Measurements from ENCODE around the gene PCDHB10.
"Not testable (repeated sequence)": the region's sequence is repeated elsewhere in the genome, so short reads cannot be mapped to it uniquely, and the experiment has no call there.

PCDHB10 gene

DNA sequence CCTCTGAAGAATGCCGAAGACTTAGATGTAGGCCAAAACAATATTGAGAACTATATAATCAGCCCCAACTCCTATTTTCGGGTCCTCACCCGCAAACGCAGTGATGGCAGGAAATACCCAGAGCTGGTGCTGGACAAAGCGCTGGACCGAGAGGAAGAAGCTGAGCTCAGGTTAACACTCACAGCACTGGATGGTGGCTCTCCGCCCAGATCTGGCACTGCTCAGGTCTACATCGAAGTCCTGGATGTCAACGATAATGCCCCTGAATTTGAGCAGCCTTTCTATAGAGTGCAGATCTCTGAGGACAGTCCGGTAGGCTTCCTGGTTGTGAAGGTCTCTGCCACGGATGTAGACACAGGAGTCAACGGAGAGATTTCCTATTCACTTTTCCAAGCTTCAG, 22.4 kb downstream of the PCDHB10 start:
- not testable (repeated sequence) for H3K4me3 ChIP-seq; H3K9me3 ChIP-seq (ENCODE audit: low read depth, low read length); H3K27ac ChIP-seq; H3K9ac ChIP-seq (ENCODE audit: insufficient read length); H3K36me3 ChIP-seq (ENCODE audit: insufficient read depth, low read length); DNase-seq (ENCODE audit: low read depth, low spot score)

DNA sequence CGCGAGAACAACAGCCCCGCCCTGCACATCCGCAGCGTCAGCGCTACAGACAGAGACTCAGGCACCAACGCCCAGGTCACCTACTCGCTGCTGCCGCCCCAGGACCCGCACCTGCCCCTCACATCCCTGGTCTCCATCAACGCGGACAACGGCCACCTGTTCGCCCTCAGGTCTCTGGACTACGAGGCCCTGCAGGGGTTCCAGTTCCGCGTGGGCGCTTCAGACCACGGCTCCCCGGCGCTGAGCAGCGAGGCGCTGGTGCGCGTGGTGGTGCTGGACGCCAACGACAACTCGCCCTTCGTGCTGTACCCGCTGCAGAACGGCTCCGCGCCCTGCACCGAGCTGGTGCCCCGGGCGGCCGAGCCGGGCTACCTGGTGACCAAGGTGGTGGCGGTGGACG, 23.4 kb downstream of the PCDHB10 start:
- not testable (repeated sequence) for H3K4me3 ChIP-seq; H3K9me3 ChIP-seq (ENCODE audit: low read depth, low read length); H3K9ac ChIP-seq (ENCODE audit: insufficient read length); H3K27ac ChIP-seq; H3K36me3 ChIP-seq (ENCODE audit: insufficient read depth, low read length); DNase-seq (ENCODE audit: low read depth, low spot score)

DNA sequence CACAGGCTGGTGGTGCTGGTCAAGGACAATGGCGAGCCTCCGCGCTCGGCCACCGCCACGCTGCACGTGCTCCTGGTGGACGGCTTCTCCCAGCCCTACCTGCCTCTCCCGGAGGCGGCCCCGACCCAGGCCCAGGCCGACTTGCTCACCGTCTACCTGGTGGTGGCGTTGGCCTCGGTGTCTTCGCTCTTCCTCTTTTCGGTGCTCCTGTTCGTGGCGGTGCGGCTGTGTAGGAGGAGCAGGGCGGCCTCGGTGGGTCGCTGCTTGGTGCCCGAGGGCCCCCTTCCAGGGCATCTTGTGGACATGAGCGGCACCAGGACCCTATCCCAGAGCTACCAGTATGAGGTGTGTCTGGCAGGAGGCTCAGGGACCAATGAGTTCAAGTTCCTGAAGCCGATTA, 23.9 kb downstream of the PCDHB10 start:
- not testable (repeated sequence) for H3K36me3 ChIP-seq (ENCODE audit: insufficient read depth, low read length); DNase-seq (ENCODE audit: low read depth, low spot score); H3K9me3 ChIP-seq (ENCODE audit: low read depth, low read length); H3K27ac ChIP-seq; H3K4me3 ChIP-seq; H3K9ac ChIP-seq (ENCODE audit: insufficient read length)

DNA sequence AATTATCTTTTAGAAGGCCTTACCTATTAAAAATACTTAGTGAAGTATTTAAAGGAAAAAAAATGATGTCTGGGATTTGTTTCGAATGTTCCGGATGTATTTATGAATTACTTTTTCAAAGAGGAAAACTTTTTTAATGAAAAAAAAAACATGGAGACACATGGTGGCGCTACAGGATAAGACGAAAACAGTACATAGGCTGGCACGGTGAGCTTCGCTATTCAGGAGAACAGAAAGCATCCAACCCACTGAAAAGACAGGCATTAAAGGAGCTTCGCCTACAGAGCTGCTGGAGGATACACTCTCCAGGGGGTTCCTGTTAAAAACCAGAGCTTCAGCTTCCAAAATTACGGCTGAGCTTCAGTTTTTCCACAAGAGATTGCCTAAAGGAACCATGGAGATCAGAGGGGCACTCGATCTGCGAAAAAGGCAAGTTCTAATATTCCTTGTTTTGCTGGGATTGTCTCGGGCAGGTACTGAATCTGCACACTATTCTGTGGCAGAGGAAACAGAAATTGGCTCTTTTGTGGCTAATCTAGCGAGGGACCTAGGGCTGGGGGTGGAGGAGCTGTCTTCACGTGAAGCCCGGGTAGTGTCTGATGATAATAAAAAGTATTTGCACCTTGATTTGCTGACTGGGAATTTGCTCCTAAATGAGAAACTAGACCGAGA, 31.1 kb downstream of the PCDHB10 start, which contains the start of gene PCDHB14:
Gene PCDHB14, plus strand, starts transcription at position 232 of the 672 bp plus-strand sequence. Its CDS starts 163 bp downstream, at position 395.
- peak within 1 kb of the TSS; percentile 77 for H3K4me3 ChIP-seq
- peak within 1 kb of the TSS; percentile 44; the same call in 1 of the 2 replicates for H3K27ac ChIP-seq
- H3K9me3 ChIP-seq (ENCODE audit: low read depth, low read length): peaks cover 5% of the 10 kb centered on the region; the same call in 1 of the 2 replicates
- peak; percentile 90 for DNase-seq (ENCODE audit: low read depth, low spot score)
- TF ChIP-seq FOXP2 (optimal IDR thresholded peaks at IDR 0.05; ENCODE audit: control extremely low read depth, extremely low read length, insufficient read depth): no peak
- peak; percentile 26; the same call in 1 of the 2 replicates for TF ChIP-seq POLR2AphosphoS5 (IDR thresholded peaks at IDR 0.05; ENCODE audit: borderline replicate concordance, low read depth, low read length)
- TF ChIP-seq EZH2 (IDR thresholded peaks at IDR 0.05): no peak
- peak within 1 kb of the TSS; percentile 56 for H3K9ac ChIP-seq (ENCODE audit: insufficient read length)
- no peaks in the 10 kb centered on the region for H3K36me3 ChIP-seq (ENCODE audit: insufficient read depth, low read length)

DNA sequence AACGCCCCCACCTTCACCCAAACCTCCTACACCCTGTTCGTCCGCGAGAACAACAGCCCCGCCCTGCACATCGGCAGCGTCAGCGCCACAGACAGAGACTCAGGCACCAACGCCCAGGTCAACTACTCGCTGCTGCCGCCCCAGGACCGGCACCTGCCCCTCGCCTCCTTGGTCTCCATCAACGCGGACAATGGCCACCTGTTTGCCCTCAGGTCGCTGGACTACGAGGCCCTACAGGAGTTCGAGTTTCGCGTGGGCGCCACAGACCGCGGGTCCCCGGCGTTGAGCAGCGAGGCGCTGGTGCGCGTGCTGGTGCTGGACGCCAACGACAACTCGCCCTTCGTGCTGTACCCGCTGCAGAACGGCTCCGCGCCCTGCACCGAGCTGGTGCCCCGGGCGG, 32.7 kb downstream of the PCDHB10 start:
- DNase-seq (ENCODE audit: low read depth, low spot score); H3K36me3 ChIP-seq (ENCODE audit: insufficient read depth, low read length): not testable (repeated sequence)

DNA sequence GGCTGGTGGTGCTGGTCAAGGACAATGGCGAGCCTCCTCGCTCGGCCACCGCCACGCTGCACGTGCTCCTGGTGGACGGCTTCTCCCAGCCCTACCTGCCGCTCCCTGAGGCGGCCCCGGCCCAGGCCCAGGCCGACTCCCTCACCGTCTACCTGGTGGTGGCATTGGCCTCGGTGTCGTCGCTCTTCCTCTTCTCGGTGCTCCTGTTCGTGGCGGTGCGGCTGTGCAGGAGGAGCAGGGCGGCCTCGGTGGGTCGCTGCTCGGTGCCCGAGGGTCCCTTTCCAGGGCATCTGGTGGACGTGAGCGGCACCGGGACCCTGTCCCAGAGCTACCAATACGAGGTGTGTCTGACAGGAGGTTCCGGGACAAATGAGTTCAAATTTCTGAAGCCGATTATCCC, 33.3 kb downstream of the PCDHB10 start:
- DNase-seq (ENCODE audit: low read depth, low spot score); H3K27ac ChIP-seq; H3K9me3 ChIP-seq (ENCODE audit: low read depth, low read length); H3K9ac ChIP-seq (ENCODE audit: insufficient read length); H3K36me3 ChIP-seq (ENCODE audit: insufficient read depth, low read length); H3K4me3 ChIP-seq: not testable (repeated sequence)

More for the DNA sequence above, 32.7 kb downstream of the PCDHB10 start:
- not testable (repeated sequence) for H3K9ac ChIP-seq (ENCODE audit: insufficient read length); H3K9me3 ChIP-seq (ENCODE audit: low read depth, low read length); H3K27ac ChIP-seq; H3K4me3 ChIP-seq

DNA sequence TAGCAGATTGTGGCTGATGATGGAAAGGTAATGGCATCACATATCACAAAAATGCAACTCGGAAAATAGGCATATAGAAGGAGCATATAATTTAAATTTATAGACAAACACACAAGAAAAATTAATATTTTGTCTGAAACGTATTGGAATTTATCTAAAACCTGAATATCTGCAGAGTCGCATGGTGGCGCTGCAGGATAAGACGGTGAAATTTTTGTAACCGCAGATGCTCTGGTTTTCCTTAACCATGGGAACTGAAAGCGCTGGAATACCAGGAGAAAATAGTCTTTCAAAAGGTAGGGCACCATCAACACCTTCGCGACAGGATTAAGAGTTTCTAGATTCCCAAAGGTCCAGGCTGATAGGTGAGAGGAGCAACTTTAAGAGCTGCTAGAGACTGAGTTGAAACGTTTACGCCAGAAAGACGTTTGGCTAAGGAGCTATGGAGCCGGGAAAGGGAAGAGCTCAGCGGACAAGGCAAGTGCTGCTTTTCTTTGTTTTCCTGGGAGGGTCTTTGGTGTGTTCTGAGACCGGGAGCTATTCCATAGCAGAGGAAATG, 42.0 kb downstream of the PCDHB10 start:
- no peak for TF ChIP-seq FOXP2 (optimal IDR thresholded peaks at IDR 0.05; ENCODE audit: control extremely low read depth, extremely low read length, insufficient read depth)
- no peak for TF ChIP-seq EZH2 (IDR thresholded peaks at IDR 0.05)
- TF ChIP-seq POLR2AphosphoS5 (IDR thresholded peaks at IDR 0.05; ENCODE audit: borderline replicate concordance, low read depth, low read length): no peak
- Histone ChIP-seq H3K9ac (ENCODE audit: insufficient read length) (no peak overlapping the region), H3K9me3 (ENCODE audit: low read depth, low read length) (peaks cover 3% of the 10 kb centered on the region; the same call in 1 of the 2 replicates), H3K36me3 (ENCODE audit: insufficient read depth, low read length) (no peaks in the 10 kb centered on the region), H3K27ac (no peak overlapping the region), H3K4me3 (no peak overlapping the region)
- DNase-seq (ENCODE audit: low read depth, low spot score): no peak

DNA sequence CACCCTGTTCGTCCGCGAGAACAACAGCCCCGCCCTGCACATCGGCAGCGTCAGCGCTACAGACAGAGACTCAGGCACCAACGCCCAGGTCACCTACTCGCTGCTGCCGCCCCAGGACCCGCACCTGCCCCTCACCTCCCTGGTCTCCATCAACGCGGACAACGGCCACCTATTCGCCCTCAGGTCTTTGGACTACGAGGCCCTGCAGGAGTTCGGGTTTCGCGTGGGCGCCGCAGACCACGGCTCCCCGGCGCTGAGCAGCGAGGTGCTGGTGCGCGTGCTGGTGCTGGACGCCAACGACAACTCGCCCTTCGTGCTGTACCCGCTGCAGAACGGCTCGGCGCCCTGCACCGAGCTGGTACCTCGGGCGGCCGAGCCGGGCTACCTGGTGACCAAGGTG, 43.8 kb downstream of the PCDHB10 start:
- not testable (repeated sequence) for H3K9me3 ChIP-seq (ENCODE audit: low read depth, low read length); DNase-seq (ENCODE audit: low read depth, low spot score); H3K9ac ChIP-seq (ENCODE audit: insufficient read length); H3K27ac ChIP-seq; H3K36me3 ChIP-seq (ENCODE audit: insufficient read depth, low read length); H3K4me3 ChIP-seq

DNA sequence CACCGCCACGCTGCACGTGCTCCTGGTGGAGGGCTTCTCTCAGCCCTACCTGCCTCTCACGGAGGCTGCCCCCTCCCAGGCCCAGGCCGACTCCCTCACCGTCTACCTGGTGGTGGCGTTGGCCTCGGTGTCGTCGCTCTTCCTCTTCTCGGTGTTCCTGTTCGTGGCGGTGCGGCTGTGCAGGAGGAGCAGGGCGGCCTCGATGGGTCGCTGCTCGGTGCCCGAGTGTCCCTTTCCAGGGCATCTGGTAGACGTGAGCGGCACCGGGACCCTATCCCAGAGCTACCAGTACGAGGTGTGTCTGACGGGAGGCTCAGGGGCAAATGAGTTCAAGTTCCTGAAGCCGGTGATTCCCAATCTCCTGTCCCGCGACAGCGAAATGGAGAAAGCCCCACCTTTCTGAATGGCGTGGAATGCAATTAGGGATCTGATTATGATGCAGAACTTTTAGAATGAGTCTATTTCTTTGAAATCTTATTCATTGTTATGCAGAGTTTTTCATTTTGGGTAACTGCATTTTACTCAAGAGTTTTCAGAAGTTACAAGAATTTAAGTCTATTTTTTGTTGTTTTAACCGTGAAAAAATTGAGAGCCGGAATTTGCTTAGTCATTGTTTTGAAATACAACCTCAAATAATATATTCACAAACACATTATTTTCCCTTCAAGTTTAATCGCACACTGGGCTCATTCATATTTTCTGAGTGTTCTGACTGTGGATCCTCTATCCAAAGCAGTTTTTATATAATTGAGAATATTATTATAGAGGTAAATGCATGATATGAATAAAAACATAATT, 44.6 kb downstream of the PCDHB10 start:
- Histone ChIP-seq H3K27ac (no peak overlapping the region), H3K4me3 (no peak overlapping the region), H3K36me3 (ENCODE audit: insufficient read depth, low read length) (no peaks in the 10 kb centered on the region), H3K9me3 (ENCODE audit: low read depth, low read length) (peaks cover 3% of the 10 kb centered on the region; the same call in 1 of the 2 replicates), H3K9ac (ENCODE audit: insufficient read length) (no peak overlapping the region)
- DNase-seq (ENCODE audit: low read depth, low spot score): no peak
- TF ChIP-seq FOXP2 (optimal IDR thresholded peaks at IDR 0.05; ENCODE audit: control extremely low read depth, extremely low read length, insufficient read depth) (no peak), EZH2 (IDR thresholded peaks at IDR 0.05) (no peak), POLR2AphosphoS5 (IDR thresholded peaks at IDR 0.05; ENCODE audit: borderline replicate concordance, low read depth, low read length) (no peak)

Measured in SK-N-MC (cell line).